ENCODE measurements around the gene UGT3A1. TPM values are rescaled to one million over a fixed set of nuclear protein-coding genes. Genes with fewer than 3 reads are reported as not detected.

Gene UGT3A1
- total and polyA plus RNA-seq, 8 donors = 0.92 TPM; not detected in 7

GRCh38 chr5:35956429-35956828 lies 34.8 kb downstream of the UGT3A1 start:
- no peak overlapping the region for H3K4me3 ChIP-seq
- no peaks in the 10 kb centered on the region for H3K36me3 ChIP-seq
- 69 to 91% (median 71%) methylated on average over 1 of the region's 1 CpG for WGBS, 5 donors
- peaks cover 0 to 14% (median 3%) of the 10 kb centered on the region in 4 donors for H3K9me3 ChIP-seq
- intact Hi-C loops (cut with DNase I; ENCODE audit: low total_unique reads) = no loop called here
- TF ChIP-seq POLR2A (IDR thresholded peaks at IDR 0.05) = no peak
- TF ChIP-seq EP300 (IDR thresholded peaks at IDR 0.05) = no peak
- no peak for TF ChIP-seq CTCF (IDR thresholded peaks at IDR 0.05)
- TF ChIP-seq POLR2AphosphoS5 (IDR thresholded peaks at IDR 0.05) = no peak
- DNase-seq = no peak
- peaks cover 0 to 11% (median 0%) of the 10 kb centered on the region in 3 donors for H3K27me3 ChIP-seq
- H3K27ac ChIP-seq = no peak overlapping the region
- H3K4me1 ChIP-seq = no peaks in the 10 kb centered on the region

GRCh38 chr5:35954175-35954574 lies 37.0 kb downstream of the UGT3A1 start:
- Histone ChIP-seq H3K4me1 (no peaks in the 10 kb centered on the region), H3K36me3 (no peaks in the 10 kb centered on the region), H3K27ac (no peak overlapping the region), H3K9me3 (peaks cover 0 to 6% (median 3%) of the 10 kb centered on the region in 4 donors), H3K4me3 (no peak overlapping the region), H3K27me3 (peaks cover 0 to 11% (median 0%) of the 10 kb centered on the region in 3 donors)
- TF ChIP-seq POLR2AphosphoS5 (IDR thresholded peaks at IDR 0.05) (no peak), CTCF (IDR thresholded peaks at IDR 0.05) (no peak), EP300 (IDR thresholded peaks at IDR 0.05) (no peak), POLR2A (IDR thresholded peaks at IDR 0.05) (no peak)
- WGBS, 5 donors = 60 to 77% (median 65%) methylated on average over 9 of the region's 9 CpGs
- peak in 1 of 2 donors; percentile 20 for DNase-seq
- intact Hi-C loops (cut with DNase I; ENCODE audit: low total_unique reads) = no loop called here

- DNase-seq = no peak
- Histone ChIP-seq H3K4me3 (no peak overlapping the region), H3K36me3 (no peaks in the 10 kb centered on the region), H3K9me3 (no peaks in the 10 kb centered on the region), H3K4me1 (no peaks in the 10 kb centered on the region), H3K27me3 (no peaks in the 10 kb centered on the region), H3K27ac (no peak overlapping the region)
- WGBS, 5 donors = 70 to 78% (median 73%) methylated on average over 5 of the region's 5 CpGs
- intact Hi-C loops (cut with DNase I; ENCODE audit: low total_unique reads) = no loop called here
- TF ChIP-seq POLR2AphosphoS5 (IDR thresholded peaks at IDR 0.05) = no peak
- no peak for TF ChIP-seq POLR2A (IDR thresholded peaks at IDR 0.05)
- TF ChIP-seq EP300 (IDR thresholded peaks at IDR 0.05) = no peak
- TF ChIP-seq CTCF (IDR thresholded peaks at IDR 0.05) = no peak
Observed at GRCh38 chr5:35947085-35947484, 44.1 kb downstream of the UGT3A1 start.

GRCh38 chr5:35939639-35940038 lies 51.6 kb downstream of the UGT3A1 start:
- H3K36me3 ChIP-seq = no peaks in the 10 kb centered on the region
- H3K4me1 ChIP-seq = peaks cover 0 to 6% (median 3%) of the 10 kb centered on the region in 4 donors
- no peaks in the 10 kb centered on the region for H3K9me3 ChIP-seq
- no peak for DNase-seq
- TF ChIP-seq CTCF (IDR thresholded peaks at IDR 0.05) = no peak
- no peak for TF ChIP-seq POLR2A (IDR thresholded peaks at IDR 0.05)
- TF ChIP-seq EP300 (IDR thresholded peaks at IDR 0.05) = no peak
- TF ChIP-seq POLR2AphosphoS5 (IDR thresholded peaks at IDR 0.05) = no peak
- 65 to 81% (median 78%) methylated on average over 3 of the region's 3 CpGs for WGBS, 5 donors
- intact Hi-C loops (cut with DNase I; ENCODE audit: low total_unique reads) = no loop called here
- H3K27me3 ChIP-seq = no peaks in the 10 kb centered on the region
- no peak overlapping the region for H3K4me3 ChIP-seq
- no peak overlapping the region for H3K27ac ChIP-seq
